Measurements from ENCODE around the gene PHACTR1.

- no peak for TF ChIP-seq POLR2A (IDR thresholded peaks at IDR 0.05)
- no peak for TF ChIP-seq CTCF (IDR thresholded peaks at IDR 0.05)
Measured at GRCh38 chr6:13298446-13298845, 581.9 kb downstream of the PHACTR1 start.
